ENCODE data around the gene ANKRD44. TPM values are rescaled to one million over a fixed set of nuclear protein-coding genes. Genes with fewer than 3 reads are reported as not detected.
A peak's percentile ranks its signal among the peaks of the same experiment; 100 is the strongest.

ANKRD44 gene
- total RNA-seq, 1 experiment from 2014 or later: 0.85 TPM

DNA sequence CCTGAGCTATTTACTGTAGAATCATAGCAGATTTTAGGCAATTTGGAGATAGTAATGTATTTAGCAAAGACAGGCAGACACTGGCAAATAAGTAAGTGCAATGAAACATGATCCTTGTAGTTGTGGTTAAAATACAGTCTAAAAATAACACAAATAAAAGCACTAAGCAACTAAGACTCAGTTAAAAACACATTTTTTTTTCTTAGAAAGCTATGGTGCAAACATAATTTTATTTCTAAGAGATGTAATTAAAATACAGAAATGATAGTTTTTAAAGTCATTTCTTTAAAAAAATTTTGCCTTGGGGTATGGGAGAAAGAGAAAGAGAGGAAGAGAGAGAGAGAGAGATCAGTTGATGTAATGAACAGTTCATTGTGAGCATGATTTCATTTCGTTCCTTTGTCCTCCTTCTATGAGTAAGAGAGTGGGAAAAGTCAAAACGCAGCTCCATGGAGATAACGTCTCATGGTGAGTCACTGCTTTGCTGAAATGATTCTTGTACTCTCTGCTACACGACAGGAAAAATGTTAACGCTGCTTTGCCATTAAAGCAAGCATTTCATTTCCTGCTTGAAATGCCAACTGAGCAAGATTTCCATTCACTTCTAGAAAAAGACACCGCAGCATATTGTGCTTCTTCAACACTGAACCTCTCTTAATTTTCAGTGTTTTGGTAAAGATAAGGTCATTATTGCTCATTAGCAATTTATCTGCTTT is 322.8 kb downstream of the ANKRD44 start:
- H3K27ac ChIP-seq: peak overlapping the region; percentile 23; the same call in 1 of the 2 replicates
- H3K9me3 ChIP-seq (replicated peaks): no peaks in the 10 kb centered on the region
- H3K27me3 ChIP-seq: no peaks in the 10 kb centered on the region
- H3K4me1 ChIP-seq: no peaks in the 10 kb centered on the region
- H3K36me3 ChIP-seq: no peaks in the 10 kb centered on the region
- peak overlapping the region; percentile 30 for H3K4me3 ChIP-seq
- peak; percentile 40 to 68 for DNase-seq

DNA sequence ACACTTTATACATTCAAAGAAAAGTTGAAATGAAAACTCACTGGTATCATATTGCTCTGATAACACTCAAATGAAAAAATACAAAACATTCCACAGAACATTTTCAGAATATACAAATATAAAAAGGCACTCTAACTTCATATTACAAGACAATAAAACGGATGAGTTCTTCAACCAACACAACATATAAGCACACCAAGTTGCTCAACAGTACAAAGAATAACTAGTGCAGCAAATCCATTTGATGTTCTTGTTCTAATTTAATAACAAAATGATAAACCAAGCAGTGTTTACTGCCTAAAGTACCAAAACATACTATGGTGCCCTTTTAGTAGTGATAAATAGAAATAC is 323.3 kb downstream of the ANKRD44 start:
- DNase-seq: no peak
- no peak overlapping the region; the same call in 1 of the 2 replicates for H3K27ac ChIP-seq
- H3K27me3 ChIP-seq: no peaks in the 10 kb centered on the region
- no peaks in the 10 kb centered on the region for H3K9me3 ChIP-seq (replicated peaks)
- no peaks in the 10 kb centered on the region for H3K36me3 ChIP-seq
- no peak overlapping the region for H3K4me3 ChIP-seq
- H3K4me1 ChIP-seq: no peaks in the 10 kb centered on the region

DNA sequence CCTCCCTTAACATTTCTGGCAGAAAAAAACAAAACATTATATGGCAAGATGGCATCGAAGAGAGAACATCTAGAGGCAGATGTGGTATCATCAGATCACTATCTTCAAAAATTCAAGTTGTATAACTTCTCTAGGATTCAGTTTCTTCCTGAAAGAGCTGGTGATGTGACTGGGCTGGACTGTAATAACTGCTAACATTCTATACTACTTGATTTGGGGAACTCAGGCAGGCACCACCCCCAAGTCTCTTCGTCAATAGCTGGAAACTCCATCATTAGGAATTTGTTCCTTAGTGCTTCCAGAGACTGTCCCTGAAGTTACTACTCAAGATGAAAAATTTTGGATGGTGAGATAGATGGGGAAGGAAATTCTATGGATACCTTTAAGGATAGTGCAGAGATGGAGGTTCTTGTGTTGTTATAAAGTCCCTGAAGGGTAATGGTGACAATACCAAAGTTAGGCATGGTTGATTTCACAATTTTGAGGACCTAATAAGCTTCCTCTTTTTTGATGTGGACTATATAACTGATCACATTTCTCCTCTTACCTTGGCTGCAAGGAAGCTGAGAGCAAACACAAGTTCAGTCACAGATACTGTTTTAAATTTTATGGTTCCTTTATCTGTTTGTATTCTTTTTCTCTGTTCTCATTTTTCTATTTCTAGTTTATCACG is 324.9 kb downstream of the ANKRD44 start:
- Histone ChIP-seq H3K9me3 (replicated peaks) (no peaks in the 10 kb centered on the region), H3K36me3 (no peaks in the 10 kb centered on the region), H3K4me1 (no peaks in the 10 kb centered on the region), H3K27ac (no peak overlapping the region), H3K27me3 (no peaks in the 10 kb centered on the region), H3K4me3 (no peak overlapping the region)
- DNase-seq: no peak

DNA sequence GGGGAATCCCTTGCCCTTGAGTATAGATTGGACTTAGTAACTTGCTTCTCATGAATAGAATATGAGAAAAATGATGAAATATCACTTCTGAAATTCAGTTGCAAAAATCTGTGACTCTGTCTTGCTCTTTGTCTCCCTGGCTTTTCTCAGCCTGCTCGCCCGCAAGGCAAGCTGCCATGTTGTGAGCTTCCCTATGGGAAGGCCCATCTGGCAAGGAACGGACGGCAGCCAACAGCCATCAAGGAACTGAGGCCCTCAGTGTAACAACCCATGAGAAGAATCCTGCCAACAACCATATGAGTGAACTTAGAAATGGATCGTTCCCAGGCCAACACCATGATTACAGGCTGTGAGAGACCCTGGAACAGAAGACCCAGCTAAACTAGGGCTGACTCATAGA is 325.7 kb downstream of the ANKRD44 start:
- Histone ChIP-seq H3K4me1 (no peaks in the 10 kb centered on the region), H3K27ac (no peak overlapping the region), H3K27me3 (no peaks in the 10 kb centered on the region), H3K4me3 (no peak overlapping the region), H3K9me3 (replicated peaks) (no peaks in the 10 kb centered on the region), H3K36me3 (no peaks in the 10 kb centered on the region)
- no peak for DNase-seq

DNA sequence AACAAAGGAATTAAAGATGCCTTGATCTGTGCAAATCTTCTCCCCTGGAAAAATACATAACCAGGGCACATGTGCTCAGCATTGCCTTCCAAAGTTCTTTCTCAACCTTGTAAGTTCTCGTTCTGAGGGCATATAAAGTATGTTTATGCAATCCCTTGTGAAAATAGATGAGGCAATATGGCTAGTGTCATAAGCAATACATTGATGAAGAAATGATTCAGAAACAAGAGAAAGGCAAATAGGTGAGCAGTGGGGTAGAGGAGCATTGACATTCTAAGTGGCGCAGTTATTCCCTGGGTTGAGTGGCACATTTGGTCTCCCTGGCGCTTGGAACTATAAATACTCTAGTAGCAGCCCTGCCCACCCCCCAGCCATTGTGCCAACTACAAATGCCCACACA is 326.6 kb downstream of the ANKRD44 start:
- Histone ChIP-seq H3K27me3 (no peaks in the 10 kb centered on the region), H3K36me3 (no peaks in the 10 kb centered on the region), H3K27ac (no peak overlapping the region), H3K4me3 (no peak overlapping the region), H3K9me3 (replicated peaks) (no peaks in the 10 kb centered on the region), H3K4me1 (no peaks in the 10 kb centered on the region)
- no peak for DNase-seq

DNA sequence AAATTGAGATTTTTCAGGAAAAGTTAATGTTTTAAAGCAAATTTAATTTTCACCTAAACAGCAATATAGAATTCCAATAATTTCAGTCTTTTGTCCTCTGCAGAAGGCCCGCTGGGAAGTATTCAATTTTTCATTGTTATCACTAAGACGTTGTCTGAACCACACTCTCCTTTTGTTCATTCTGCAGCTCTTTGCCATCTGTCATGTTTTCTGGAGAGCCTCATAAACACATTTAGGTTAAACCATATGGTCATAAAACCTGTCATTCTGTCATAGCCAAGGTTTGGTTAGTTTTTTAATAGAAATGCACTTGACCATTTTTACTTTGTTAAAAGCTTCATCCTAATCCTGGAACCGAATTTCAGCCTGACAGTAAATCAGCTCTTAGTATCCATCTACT is 330.1 kb downstream of the ANKRD44 start:
- no peak overlapping the region for H3K27ac ChIP-seq
- H3K4me3 ChIP-seq: no peak overlapping the region
- no peaks in the 10 kb centered on the region for H3K4me1 ChIP-seq

DNA sequence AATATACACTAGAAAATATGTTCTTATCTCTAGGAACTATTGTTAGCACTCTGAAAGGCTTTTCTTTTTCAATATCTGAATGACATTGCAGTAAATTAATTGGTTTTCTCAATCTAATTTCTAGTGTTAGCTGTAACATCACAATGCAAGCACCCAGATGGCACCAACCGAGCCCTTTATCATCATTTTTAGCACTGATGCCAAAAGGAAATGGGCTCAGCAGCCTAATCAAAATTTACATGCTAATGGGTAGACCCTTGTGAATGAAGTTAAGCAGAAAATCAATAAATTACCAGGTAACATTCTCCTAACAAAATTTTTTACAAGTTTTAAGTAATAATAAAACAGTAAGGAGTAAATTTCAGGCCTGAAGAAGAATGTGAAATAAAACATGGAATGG is 330.6 kb downstream of the ANKRD44 start:
- DNase-seq: no peak
- Histone ChIP-seq H3K9me3 (replicated peaks) (no peaks in the 10 kb centered on the region), H3K4me1 (no peaks in the 10 kb centered on the region), H3K36me3 (no peaks in the 10 kb centered on the region), H3K4me3 (no peak overlapping the region), H3K27me3 (no peaks in the 10 kb centered on the region), H3K27ac (no peak overlapping the region)

More for the DNA sequence above, 330.1 kb downstream of the ANKRD44 start:
- Histone ChIP-seq H3K36me3 (no peaks in the 10 kb centered on the region), H3K27me3 (no peaks in the 10 kb centered on the region), H3K9me3 (replicated peaks) (no peaks in the 10 kb centered on the region)
- no peak for DNase-seq

DNA sequence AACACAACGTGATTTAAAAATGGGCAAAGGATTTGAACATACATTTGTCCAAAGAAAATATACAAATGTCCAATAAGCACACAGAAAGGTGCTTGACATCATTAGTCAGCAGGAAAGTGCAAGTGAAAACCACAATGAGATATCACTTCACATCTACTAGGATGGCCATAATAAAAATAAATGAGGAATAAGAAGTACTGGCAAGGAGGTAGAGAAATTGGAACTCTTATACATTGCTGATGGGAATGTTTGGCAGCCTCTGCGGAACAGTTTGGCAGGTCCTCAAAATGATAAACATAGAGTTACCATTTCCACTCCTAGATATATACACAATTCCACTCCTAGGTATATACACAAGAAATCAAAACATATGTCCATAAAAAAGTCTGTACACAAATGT is 333.1 kb downstream of the ANKRD44 start:
- no peak overlapping the region for H3K27ac ChIP-seq
- no peak overlapping the region for H3K4me3 ChIP-seq
- no peaks in the 10 kb centered on the region for H3K4me1 ChIP-seq
- H3K9me3 ChIP-seq (replicated peaks): no peaks in the 10 kb centered on the region
- H3K27me3 ChIP-seq: no peaks in the 10 kb centered on the region
- no peak for DNase-seq
- no peaks in the 10 kb centered on the region for H3K36me3 ChIP-seq

DNA sequence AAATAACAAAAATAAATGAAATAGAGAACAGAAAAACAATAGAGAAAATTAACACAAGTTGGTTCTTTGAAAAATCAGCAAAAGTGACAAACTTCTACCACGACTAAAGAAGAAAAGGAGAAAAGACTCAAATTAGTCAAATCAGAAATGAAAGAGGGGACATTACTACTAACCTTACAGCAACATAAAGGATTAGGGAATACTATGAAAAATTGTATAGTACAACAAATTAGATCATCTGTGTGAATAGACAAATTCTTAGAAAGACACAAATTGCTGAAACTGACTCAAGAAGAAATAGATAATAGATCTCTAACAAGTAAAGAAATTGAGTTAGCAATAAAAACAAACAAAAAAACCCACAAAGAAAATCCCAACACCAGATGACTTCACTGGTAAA is 335.6 kb downstream of the ANKRD44 start:
- DNase-seq: no peak
- no peaks in the 10 kb centered on the region for H3K36me3 ChIP-seq
- no peaks in the 10 kb centered on the region for H3K9me3 ChIP-seq (replicated peaks)
- no peak overlapping the region for H3K27ac ChIP-seq
- H3K4me1 ChIP-seq: no peaks in the 10 kb centered on the region
- no peak overlapping the region for H3K4me3 ChIP-seq
- H3K27me3 ChIP-seq: no peaks in the 10 kb centered on the region

DNA sequence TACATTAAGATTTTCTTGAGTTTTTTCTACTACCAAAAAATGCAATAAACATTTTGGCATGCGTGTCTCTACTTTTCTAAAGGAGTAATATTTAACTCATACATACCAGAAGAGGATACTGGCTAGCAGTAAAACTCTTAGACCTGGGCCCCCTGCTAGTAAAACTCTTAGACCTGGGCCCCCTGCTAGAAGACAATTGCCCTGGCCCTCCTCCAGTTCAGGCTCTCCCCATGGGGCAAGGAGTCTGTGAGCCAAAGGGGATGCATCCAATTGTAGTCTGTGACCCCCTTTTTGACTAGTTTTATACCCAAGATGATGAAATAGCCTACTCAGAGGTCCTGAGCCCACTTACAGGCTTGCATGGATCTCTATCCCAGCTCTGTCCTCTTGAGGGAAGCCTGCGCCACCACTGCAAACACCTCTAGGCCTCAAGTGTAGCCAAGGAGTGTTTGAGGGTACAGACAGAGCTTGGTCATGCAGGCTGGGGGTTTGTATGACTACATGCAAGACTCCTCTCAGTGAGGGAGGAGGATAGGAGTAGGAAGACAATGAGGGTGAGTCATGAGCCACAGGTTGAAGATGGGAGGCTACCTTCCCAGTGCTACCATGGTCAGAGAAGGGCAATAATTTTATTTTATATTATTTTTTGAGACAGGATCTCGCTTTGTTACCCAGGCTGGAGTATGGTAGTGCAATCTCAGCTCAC is 338.9 kb downstream of the ANKRD44 start:
- Histone ChIP-seq H3K4me3 (no peak overlapping the region), H3K9me3 (replicated peaks) (no peaks in the 10 kb centered on the region), H3K27me3 (no peaks in the 10 kb centered on the region), H3K36me3 (no peaks in the 10 kb centered on the region), H3K4me1 (no peaks in the 10 kb centered on the region), H3K27ac (no peak overlapping the region)
- no peak for DNase-seq

DNA sequence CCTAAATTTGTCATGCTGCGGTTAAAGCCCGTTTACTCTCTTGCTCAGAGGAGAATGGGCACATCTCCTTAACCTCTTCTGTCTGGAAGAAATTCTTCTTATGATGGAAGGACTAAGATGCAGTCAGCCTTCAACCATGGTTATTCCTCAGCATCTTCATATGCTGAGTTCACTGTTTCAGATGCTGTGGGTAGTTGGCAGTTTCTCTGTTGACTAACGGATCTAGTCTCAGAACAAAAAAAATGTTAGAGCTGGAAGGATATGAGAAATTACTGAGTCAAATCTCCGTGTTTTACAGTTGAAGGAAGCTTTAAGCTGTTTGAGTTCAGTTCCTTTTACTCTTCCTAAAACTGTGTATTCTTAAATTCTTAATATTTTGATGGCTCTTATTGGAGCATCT is 340.5 kb downstream of the ANKRD44 start:
- DNase-seq: no peak
- H3K27me3 ChIP-seq: no peaks in the 10 kb centered on the region
- H3K4me3 ChIP-seq: no peak overlapping the region
- no peaks in the 10 kb centered on the region for H3K36me3 ChIP-seq
- no peaks in the 10 kb centered on the region for H3K4me1 ChIP-seq
- no peak overlapping the region for H3K27ac ChIP-seq
- no peaks in the 10 kb centered on the region for H3K9me3 ChIP-seq (replicated peaks)

DNA sequence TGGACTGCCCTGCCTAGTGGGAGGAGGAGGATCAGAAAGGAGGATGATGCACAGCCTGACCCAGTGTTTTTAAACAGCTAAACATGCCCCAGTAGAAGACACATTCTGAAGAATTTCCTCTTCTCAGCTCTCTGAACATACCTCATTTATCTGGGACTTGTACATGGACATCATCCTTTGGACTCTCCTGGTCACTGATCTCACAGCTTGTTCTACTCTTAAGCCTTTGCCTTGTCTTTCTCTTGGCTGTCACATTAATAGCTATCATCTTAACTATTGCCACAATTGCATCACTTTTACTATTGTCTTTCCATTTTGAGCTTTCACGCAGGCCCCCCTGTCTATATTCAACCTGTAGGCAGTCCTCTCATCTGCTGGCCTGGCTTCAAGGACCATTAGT is 342.1 kb downstream of the ANKRD44 start:
- no peak for DNase-seq
- H3K27me3 ChIP-seq: no peaks in the 10 kb centered on the region
- H3K9me3 ChIP-seq (replicated peaks): no peaks in the 10 kb centered on the region
- no peaks in the 10 kb centered on the region for H3K36me3 ChIP-seq
- no peaks in the 10 kb centered on the region for H3K4me1 ChIP-seq
- no peak overlapping the region for H3K4me3 ChIP-seq
- H3K27ac ChIP-seq: no peak overlapping the region

DNA sequence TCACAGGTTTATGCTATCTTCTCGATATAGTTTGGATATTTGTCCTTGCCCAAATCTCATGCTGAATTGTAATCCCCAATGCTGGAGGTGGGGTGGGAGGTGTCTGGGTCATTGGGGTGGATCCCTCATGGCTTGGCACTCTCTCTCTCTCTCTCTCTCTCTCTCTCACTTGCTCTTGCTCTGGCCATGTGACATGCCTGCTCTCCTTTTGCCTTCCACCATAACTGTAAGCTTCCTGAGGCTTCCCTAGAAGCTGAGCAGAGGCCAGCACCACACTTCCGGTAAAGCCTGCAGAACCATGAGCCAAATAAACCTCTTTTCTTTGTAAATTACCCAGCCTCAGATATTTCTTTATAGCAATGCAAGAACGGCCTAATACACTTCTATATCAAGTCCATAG is 342.8 kb downstream of the ANKRD44 start:
- Histone ChIP-seq H3K27ac (no peak overlapping the region), H3K27me3 (no peaks in the 10 kb centered on the region), H3K4me1 (no peaks in the 10 kb centered on the region), H3K4me3 (no peak overlapping the region), H3K36me3 (no peaks in the 10 kb centered on the region), H3K9me3 (replicated peaks) (no peaks in the 10 kb centered on the region)
- DNase-seq: no peak

DNA sequence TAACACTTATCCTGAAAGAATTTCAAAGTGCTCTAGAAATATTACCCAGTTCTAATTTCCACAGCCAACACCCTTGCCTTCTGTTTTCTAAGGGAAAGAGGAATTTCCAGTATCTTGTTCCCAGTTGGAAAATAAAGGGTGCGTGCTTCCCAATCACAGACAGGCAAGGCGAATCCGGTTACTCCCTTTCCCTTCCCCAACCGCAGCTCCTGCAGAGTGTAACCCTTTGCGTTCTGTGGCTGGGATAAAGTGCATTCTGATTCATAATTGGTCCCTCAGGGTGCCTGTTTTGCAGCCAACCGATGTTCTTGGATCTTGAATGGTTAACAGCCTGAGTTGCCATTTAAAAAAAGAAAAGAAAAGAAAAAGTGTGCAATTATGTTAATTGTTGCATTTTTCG is 343.5 kb downstream of the ANKRD44 start:
- no peaks in the 10 kb centered on the region for H3K36me3 ChIP-seq
- peak overlapping the region; percentile 38 for H3K4me3 ChIP-seq
- no peak overlapping the region for H3K27ac ChIP-seq
- H3K4me1 ChIP-seq: no peaks in the 10 kb centered on the region
- H3K27me3 ChIP-seq: no peaks in the 10 kb centered on the region
- no peaks in the 10 kb centered on the region for H3K9me3 ChIP-seq (replicated peaks)
- DNase-seq: peak; percentile 47 to 66

DNA sequence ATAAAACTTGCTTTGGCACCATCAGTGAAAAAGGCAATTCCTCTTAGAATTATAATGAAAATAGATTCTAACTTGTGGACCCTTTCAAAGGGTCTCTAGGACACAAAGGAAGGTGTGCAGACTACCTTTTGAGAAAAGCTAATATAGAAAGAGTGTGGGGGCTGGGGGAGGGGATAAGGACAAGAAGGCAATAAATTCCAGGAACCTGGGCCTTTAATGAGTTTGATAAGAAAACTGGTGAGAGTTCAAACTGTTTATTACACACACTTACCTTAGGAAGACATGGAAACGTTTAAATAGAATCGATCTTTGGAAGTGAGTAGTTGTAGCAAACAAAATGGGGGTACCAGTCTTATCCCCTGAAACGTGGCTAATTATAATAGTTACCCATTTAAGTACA is 344.5 kb downstream of the ANKRD44 start:
- no peaks in the 10 kb centered on the region for H3K9me3 ChIP-seq (replicated peaks)
- no peak overlapping the region for H3K27ac ChIP-seq
- H3K36me3 ChIP-seq: no peaks in the 10 kb centered on the region
- DNase-seq: no peak
- H3K4me1 ChIP-seq: no peaks in the 10 kb centered on the region
- H3K4me3 ChIP-seq: no peak overlapping the region
- no peaks in the 10 kb centered on the region for H3K27me3 ChIP-seq

All from SJCRH30 (cell line).